Measurements from ENCODE around the gene IL27RA.

Gene IL27RA

DNA sequence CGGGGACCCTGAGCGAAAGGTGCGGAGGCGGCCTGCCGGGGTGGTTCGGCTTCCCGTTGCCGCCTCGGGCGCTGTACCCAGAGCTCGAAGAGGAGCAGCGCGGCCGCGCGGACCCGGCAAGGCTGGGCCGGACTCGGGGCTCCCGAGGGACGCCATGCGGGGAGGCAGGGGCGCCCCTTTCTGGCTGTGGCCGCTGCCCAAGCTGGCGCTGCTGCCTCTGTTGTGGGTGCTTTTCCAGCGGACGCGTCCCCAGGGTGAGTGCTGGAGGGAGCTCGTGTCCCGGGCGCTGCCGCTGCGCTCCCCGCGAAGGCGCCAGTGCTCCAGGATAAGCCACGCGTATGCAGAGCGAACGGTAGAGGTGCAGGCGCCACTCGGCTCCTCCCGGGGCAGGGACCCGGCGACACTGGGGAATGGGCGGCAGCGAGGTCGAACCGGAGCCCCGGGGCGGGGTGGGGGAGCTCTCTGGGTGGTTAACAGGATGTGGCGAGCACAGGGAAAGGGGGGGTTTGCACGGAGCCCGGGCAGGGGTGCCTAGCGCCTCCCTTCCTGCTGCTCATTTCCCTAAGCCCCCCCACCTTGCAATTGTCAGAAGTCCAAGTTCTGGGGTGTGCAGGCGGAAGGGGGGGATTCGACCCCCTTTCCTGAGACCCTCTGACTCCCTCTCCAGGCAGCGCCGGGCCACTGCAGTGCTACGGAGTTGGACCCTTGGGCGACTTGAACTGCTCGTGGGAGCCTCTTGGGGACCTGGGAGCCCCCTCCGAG is at the start of gene IL27RA:
TSS of gene IL27RA (plus strand) at position 44 of the 762 bp plus-strand sequence. CDS start at position 155, 111 bp downstream.
- DNase-seq (ENCODE audit: low spot score) = peak; percentile 84

DNA sequence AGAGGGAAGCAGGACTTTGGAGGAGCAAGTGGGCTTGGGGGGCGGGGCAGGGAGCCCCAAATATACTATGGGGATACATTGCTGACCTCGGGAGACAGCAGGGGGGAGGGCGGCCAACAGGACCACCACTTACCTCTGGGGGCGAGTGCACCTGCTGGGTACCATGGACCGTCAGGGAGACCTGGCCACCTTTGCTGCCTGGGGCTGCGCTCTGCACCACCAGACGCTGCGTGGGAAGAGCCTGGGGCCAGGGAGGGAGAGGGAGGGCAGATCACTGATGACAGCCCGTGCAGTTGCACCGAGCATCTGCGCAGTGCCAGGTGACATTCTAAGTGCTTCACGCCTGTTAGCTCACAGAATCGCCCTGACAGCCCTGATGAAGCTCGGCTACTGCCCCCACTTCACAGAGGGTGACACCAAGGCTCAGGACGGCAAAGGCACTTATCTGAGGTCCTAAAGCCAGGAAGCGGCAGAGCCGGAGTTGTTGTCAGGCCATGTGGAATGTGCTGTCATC is 49.5 kb upstream of the IL27RA start:
- TF ChIP-seq, protein P1, sequence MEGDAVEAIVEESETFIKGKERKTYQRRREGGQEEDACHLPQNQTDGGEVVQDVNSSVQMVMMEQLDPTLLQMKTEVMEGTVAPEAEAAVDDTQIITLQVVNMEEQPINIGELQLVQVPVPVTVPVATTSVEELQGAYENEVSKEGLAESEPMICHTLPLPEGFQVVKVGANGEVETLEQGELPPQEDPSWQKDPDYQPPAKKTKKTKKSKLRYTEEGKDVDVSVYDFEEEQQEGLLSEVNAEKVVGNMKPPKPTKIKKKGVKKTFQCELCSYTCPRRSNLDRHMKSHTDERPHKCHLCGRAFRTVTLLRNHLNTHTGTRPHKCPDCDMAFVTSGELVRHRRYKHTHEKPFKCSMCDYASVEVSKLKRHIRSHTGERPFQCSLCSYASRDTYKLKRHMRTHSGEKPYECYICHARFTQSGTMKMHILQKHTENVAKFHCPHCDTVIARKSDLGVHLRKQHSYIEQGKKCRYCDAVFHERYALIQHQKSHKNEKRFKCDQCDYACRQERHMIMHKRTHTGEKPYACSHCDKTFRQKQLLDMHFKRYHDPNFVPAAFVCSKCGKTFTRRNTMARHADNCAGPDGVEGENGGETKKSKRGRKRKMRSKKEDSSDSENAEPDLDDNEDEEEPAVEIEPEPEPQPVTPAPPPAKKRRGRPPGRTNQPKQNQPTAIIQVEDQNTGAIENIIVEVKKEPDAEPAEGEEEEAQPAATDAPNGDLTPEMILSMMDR (IDR thresholded peaks at IDR 0.05; ENCODE audit: extremely low read depth, missing control alignments) = no peak
- no peak for DNase-seq (ENCODE audit: low spot score)

More for the DNA sequence above, at the start of gene IL27RA:
- TF ChIP-seq, protein P1 (IDR thresholded peaks at IDR 0.05; ENCODE audit: extremely low read depth, missing control alignments) = peak; percentile 89

DNA sequence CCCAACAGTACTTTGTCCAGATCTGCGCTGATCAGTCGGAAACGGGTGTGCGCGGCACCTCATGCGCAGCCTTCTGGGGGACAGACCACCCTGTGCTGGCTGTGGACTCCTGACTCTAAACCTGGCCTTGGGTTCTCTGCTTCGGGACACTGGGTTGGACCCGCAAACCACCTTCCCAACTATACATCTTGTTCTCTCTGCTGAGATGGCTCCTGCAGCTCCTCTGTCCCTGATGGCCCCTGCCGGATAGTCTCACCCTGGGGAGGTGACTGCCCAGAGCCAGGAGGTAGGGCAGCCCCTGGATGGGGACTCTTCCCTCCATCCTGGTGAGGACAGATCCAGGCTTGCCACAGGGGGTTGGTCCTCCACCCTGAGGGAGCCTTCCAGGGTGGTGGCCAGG is 48.8 kb upstream of the IL27RA start:
- DNase-seq (ENCODE audit: low spot score) = no peak
- TF ChIP-seq, protein P1 (IDR thresholded peaks at IDR 0.05; ENCODE audit: extremely low read depth, missing control alignments) = no peak

DNA sequence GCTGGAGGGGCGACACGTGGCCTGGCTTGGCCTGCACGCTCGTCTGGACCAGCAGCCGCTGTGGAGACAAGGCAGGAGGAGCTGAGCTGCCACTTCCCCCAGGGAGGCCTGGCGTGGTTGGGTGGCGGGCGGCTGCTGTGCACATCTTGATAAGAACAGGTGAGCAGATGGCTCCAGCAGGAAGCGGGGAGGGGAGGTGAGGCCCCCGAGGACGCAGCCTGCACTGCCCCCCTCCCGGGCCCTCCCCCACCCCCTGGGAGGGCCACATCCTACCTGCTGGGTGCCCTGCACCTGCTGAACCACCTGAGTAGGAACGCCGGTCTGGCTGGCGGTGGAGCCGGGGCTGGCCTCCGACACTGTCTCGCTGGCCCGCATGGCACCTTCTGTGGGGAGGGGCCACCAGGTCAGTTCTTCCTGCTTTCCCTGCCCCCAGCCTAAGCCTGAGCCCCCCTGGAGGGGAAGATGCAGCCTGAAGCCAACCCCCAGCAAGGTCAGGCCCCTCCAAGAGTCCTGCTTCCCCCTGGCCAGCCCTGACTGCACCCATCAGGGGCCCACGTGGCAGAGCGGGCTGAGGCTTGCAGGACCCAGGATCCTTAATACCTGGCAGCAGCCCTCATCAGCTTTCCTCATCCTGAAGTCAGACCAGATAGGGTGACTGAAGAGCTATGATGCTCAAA is 48.2 kb upstream of the IL27RA start:
- no peak for DNase-seq (ENCODE audit: low spot score)
- TF ChIP-seq, protein P1 (IDR thresholded peaks at IDR 0.05; ENCODE audit: extremely low read depth, missing control alignments) = no peak

DNA sequence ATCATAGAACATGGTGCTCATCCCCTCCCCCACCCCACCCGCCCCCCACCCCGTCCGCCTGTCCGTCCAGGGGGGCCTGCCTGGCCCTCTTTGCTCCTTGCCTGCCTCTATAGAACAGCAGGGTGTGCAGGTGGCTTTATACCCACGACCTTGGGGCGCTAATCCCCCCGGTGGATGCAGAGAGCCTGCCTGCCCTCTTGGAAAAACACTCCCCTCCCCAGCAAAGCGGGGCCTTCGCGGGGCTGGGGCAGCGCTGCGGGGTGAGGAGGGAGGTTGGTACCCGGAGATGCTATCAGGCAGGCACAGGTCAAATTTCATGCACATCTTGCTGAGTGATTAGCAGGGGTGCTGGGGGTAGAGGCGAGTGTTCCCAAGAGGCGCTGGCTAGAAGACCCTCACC is 47.4 kb upstream of the IL27RA start:
- no peak for DNase-seq (ENCODE audit: low spot score)
- TF ChIP-seq, protein P1 (IDR thresholded peaks at IDR 0.05; ENCODE audit: extremely low read depth, missing control alignments) = no peak

DNA sequence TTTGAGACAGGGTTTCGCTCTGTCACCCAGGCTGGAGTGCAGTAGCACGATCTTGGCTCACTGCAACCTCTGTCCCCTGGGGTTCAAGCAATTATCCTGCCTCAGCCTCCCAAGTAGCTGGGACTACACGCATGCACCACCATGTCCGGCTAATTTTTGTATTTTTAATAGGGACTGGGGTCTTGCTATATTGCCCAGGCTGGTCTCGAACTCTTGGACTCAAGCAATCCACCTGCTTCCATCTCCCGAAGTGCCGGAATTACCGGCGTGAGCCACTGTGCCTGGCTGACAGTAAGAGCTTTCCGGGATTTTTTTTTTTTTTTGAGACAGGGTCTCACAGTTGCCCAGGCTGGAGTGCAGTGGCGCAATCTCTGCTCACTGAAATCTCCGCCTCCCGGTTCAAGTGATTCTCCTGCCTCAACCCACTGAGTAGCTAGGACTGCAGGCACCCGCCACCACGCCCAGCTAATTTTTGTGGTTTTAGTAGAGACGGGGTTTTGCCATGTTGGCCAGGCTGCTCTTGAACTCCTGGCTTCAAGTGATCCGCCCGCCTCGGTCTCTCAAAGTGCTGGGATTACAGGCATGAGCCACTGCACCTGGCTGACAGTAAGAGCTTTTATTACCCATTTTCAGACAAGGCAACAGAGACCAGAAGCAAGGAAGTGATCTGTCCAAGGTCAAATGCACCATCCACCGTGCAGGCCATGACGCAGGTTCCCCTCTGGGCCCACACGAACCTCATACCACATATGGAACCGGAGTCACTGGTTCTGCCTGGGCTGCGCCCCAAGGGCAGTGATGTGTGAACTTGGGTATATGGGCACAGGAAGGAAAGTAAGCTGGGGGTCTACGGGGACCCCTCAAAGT is 46.5 kb upstream of the IL27RA start:
- TF ChIP-seq, protein P1 (IDR thresholded peaks at IDR 0.05; ENCODE audit: extremely low read depth, missing control alignments) = no peak
- DNase-seq (ENCODE audit: low spot score) = no peak

Measured in GM20000 (cell line).